H1 (cell line): Measurements from ENCODE around the gene HIBCH. TPM values are rescaled to one million over a fixed set of nuclear protein-coding genes. Genes with fewer than 3 reads are reported as not detected.

Experiments used
- ASH2L ChIP-seq: fragments of 200-600, 300-600 bp; sonication (generic); IDR thresholded peaks from one replicate; pipeline ENCODE4 v1.7.1; 2017; ENCODE audit warnings: low read length
- BRCA1 ChIP-seq: IDR thresholded peaks from 2 replicates; pipeline ENCODE4 v1.6.1; 2012; ENCODE audit warnings: low read depth, low read length, improper control_type of control experiment
- CBX5 ChIP-seq: fragments of 300-800, 300-1000 bp; sonication (generic); IDR thresholded peaks from 2 replicates; pipeline ENCODE4 v1.7.1; 2016; ENCODE audit warnings: antibody characterized with exemption, low read length, low read depth
- CEBPB ChIP-seq: IDR thresholded peaks from 2 replicates; pipeline ENCODE4 v1.6.1; 2012; ENCODE audit warnings: low read depth, low read length
- FOSL1 ChIP-seq: IDR thresholded peaks from 2 replicates; pipeline ENCODE4 v1.6.1; 2011; ENCODE audit warnings: mild to moderate bottlenecking, low read depth, low read length, moderate library complexity; ENCODE audit not compliant: insufficient read depth
- KDM4A ChIP-seq: IDR thresholded peaks from one replicate; pipeline ENCODE4 v1.7.1; 2012; ENCODE audit warnings: low read depth, mild to moderate bottlenecking, moderate library complexity, low read length, inconsistent platforms; ENCODE audit not compliant: severe bottlenecking
- KDM5A ChIP-seq: fragments of 200-600 bp; IDR thresholded peaks from 2 replicates; pipeline ENCODE4 v1.7.1; 2012; ENCODE audit warnings: mild to moderate bottlenecking, low read length, inconsistent platforms, mixed read lengths
- POLR2A ChIP-seq, 2 experiments: IDR thresholded peaks; 1 replicate in 1 of 2; 2 replicates in 1 of 2; pipeline ENCODE4 v1.6.1; 2011; ENCODE audit warnings: low read depth in 2 of 2, low read length in 2 of 2, mild to moderate bottlenecking in 2 of 2; ENCODE audit errors: control extremely low read depth in 1 of 2
- POU5F1 ChIP-seq: IDR thresholded peaks from 2 replicates; pipeline ENCODE4 v1.6.1; 2011; ENCODE audit warnings: low read depth, mild to moderate bottlenecking, low read length, moderate library complexity
- SAP30 ChIP-seq: fragments of 300-600 bp; sonication (generic); IDR thresholded peaks from 2 replicates; pipeline ENCODE4 v1.7.1; 2012; ENCODE audit warnings: low read length, moderate library complexity, mild to moderate bottlenecking, inconsistent platforms; ENCODE audit not compliant: insufficient read depth, insufficient replicate concordance
- SIX5 ChIP-seq: IDR thresholded peaks from 2 replicates; pipeline ENCODE4 v1.6.1; 2011; ENCODE audit warnings: mild to moderate bottlenecking, low read depth, low read length
- TCF12 ChIP-seq: IDR thresholded peaks from 2 replicates; pipeline ENCODE4 v1.6.1; 2011; ENCODE audit warnings: low read depth, mild to moderate bottlenecking, low read length
- polyA plus RNA-seq, 7 experiments: library from polyadenylated mRNA; depleted of rRNA in 3 of 7; stranded (reverse) in 5 of 7; unstranded in 2 of 7; fragments of >200 nt in 5 of 7; fragments of 200-250 nt in 2 of 7; gene quantifications; 1 replicate in 5 of 7; 2 replicates in 1 of 7; 4 replicates in 1 of 7; pipeline versions ENCODE4 v1.2.1 to v1.2.3, GENCODE V29; 2011 to 2013; ENCODE audit warnings: missing spikeins in 2 of 7, mixed read lengths in 2 of 7
- total RNA-seq: library from RNA; stranded (reverse); fragmentation: NEBNext Ultra II Directional; extraction: Animal tissue kit (Norgen Biotek cat#: 25700); gene quantifications from 2 replicates; pipeline ENCODE4 v1.2.1, GENCODE V29; 2021
- TF ChIP-seq, protein P1 (sequence below): fragments of 300-600 bp; sonication (generic); IDR thresholded peaks from 2 replicates; pipeline ENCODE4 v1.7.1; 2012; ENCODE audit warnings: low read length, moderate library complexity, mild to moderate bottlenecking, inconsistent platforms; ENCODE audit not compliant: insufficient replicate concordance

The HIBCH gene
- total and polyA plus RNA-seq, 2 of the 8 experiments (the other 6 are each of a cell fraction or from before 2014, with no cell fraction given): 7.5 to 31.8 TPM

DNA sequence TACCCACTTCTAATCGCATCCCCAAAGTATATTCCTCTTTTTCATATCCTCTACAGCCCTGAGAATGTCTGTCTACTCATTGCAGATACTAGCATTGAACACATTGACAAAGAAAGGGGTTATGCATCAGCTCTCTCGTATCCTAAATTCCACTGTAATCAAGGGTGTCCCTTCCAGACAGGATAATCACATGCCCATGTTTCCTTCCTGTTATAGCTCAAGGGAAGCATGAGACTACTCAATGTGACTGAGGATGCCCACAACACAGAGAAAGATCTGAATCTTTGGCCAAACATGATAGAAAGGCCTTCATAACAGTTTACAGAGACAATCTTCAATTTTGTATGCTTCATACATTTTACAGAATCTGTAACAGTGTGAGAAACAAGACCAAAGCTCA lies 69.2 kb downstream of the HIBCH start (continued):
- TF ChIP-seq, protein P1, sequence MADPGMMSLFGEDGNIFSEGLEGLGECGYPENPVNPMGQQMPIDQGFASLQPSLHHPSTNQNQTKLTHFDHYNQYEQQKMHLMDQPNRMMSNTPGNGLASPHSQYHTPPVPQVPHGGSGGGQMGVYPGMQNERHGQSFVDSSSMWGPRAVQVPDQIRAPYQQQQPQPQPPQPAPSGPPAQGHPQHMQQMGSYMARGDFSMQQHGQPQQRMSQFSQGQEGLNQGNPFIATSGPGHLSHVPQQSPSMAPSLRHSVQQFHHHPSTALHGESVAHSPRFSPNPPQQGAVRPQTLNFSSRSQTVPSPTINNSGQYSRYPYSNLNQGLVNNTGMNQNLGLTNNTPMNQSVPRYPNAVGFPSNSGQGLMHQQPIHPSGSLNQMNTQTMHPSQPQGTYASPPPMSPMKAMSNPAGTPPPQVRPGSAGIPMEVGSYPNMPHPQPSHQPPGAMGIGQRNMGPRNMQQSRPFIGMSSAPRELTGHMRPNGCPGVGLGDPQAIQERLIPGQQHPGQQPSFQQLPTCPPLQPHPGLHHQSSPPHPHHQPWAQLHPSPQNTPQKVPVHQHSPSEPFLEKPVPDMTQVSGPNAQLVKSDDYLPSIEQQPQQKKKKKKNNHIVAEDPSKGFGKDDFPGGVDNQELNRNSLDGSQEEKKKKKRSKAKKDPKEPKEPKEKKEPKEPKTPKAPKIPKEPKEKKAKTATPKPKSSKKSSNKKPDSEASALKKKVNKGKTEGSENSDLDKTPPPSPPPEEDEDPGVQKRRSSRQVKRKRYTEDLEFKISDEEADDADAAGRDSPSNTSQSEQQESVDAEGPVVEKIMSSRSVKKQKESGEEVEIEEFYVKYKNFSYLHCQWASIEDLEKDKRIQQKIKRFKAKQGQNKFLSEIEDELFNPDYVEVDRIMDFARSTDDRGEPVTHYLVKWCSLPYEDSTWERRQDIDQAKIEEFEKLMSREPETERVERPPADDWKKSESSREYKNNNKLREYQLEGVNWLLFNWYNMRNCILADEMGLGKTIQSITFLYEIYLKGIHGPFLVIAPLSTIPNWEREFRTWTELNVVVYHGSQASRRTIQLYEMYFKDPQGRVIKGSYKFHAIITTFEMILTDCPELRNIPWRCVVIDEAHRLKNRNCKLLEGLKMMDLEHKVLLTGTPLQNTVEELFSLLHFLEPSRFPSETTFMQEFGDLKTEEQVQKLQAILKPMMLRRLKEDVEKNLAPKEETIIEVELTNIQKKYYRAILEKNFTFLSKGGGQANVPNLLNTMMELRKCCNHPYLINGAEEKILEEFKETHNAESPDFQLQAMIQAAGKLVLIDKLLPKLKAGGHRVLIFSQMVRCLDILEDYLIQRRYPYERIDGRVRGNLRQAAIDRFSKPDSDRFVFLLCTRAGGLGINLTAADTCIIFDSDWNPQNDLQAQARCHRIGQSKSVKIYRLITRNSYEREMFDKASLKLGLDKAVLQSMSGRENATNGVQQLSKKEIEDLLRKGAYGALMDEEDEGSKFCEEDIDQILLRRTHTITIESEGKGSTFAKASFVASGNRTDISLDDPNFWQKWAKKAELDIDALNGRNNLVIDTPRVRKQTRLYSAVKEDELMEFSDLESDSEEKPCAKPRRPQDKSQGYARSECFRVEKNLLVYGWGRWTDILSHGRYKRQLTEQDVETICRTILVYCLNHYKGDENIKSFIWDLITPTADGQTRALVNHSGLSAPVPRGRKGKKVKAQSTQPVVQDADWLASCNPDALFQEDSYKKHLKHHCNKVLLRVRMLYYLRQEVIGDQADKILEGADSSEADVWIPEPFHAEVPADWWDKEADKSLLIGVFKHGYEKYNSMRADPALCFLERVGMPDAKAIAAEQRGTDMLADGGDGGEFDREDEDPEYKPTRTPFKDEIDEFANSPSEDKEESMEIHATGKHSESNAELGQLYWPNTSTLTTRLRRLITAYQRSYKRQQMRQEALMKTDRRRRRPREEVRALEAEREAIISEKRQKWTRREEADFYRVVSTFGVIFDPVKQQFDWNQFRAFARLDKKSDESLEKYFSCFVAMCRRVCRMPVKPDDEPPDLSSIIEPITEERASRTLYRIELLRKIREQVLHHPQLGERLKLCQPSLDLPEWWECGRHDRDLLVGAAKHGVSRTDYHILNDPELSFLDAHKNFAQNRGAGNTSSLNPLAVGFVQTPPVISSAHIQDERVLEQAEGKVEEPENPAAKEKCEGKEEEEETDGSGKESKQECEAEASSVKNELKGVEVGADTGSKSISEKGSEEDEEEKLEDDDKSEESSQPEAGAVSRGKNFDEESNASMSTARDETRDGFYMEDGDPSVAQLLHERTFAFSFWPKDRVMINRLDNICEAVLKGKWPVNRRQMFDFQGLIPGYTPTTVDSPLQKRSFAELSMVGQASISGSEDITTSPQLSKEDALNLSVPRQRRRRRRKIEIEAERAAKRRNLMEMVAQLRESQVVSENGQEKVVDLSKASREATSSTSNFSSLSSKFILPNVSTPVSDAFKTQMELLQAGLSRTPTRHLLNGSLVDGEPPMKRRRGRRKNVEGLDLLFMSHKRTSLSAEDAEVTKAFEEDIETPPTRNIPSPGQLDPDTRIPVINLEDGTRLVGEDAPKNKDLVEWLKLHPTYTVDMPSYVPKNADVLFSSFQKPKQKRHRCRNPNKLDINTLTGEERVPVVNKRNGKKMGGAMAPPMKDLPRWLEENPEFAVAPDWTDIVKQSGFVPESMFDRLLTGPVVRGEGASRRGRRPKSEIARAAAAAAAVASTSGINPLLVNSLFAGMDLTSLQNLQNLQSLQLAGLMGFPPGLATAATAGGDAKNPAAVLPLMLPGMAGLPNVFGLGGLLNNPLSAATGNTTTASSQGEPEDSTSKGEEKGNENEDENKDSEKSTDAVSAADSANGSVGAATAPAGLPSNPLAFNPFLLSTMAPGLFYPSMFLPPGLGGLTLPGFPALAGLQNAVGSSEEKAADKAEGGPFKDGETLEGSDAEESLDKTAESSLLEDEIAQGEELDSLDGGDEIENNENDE: no peak
- TF ChIP-seq FOSL1 (no peak), KDM5A (no peak), KDM4A (no peak), SIX5 (no peak), ASH2L (no peak), CEBPB (no peak), POLR2A (IDR thresholded peaks at IDR 0.05; ENCODE audit: control extremely low read depth in 1 of 2, low read depth in 2 of 2, low read length in 2 of 2) (no peak), SAP30 (no peak), BRCA1 (no peak), CBX5 (no peak), TCF12 (no peak), POU5F1 (no peak)
